Stomach (tissue), 9 donors: ENCODE measurements around the gene LRTM2. TPM values are rescaled to one million over a fixed set of nuclear protein-coding genes. Genes with fewer than 3 reads are reported as not detected.

Source experiments
- DNase-seq, 2 donors: peaks; one replicate each; pipeline versions ENCODE4 v3.0.0 to v3.0.0-alpha.2; 2013 to 2019
- H3K27ac ChIP-seq, 5 donors: fragments of 200-600 bp in 4 of 5; sonication (generic) in 4 of 5; one replicate each; pipeline ENCODE4 v1.5.1; 2013 to 2019; ENCODE audit warnings: mild to moderate bottlenecking in 1 of 5, moderate library complexity in 1 of 5
- H3K27me3 ChIP-seq, 3 donors: fragments of 200-600 bp; sonication (generic); one replicate each; pipeline ENCODE4 v1.5.1; 2017 to 2019; ENCODE audit warnings: mixed run types in 1 of 3
- H3K36me3 ChIP-seq, 4 donors: fragments of 200-600 bp; sonication (generic); 1 replicate in 3 of 4; 2 replicates in 1 of 4; pipeline ENCODE4 v1.5.1; 2016 to 2019
- H3K4me1 ChIP-seq, 4 donors: fragments of 200-600 bp; sonication (generic); one replicate each; pipeline ENCODE4 v1.5.1; 2016 to 2019
- H3K4me3 ChIP-seq, 4 donors: fragments of 200-600 bp; sonication (generic) in 3 of 4; one replicate each; pipeline ENCODE4 v1.5.1; 2016 to 2019; ENCODE audit warnings: mild to moderate bottlenecking in 1 of 4
- H3K9me3 ChIP-seq, 4 donors: fragments of 200-600 bp; sonication (generic); one replicate each; pipeline ENCODE4 v1.5.1; 2016 to 2019
- CTCF ChIP-seq, 7 experiments: fragments of 450-650 bp in 4 of 7; fragments of 200-600 bp in 3 of 7; sonication (generic) in 3 of 7; IDR thresholded peaks; one replicate each; pipeline ENCODE4 v1.5.1; 2016 to 2019; ENCODE audit warnings: antibody characterized with exemption in 7 of 7, control low read depth in 2 of 7, mild to moderate bottlenecking in 1 of 7
- EP300 ChIP-seq: sonication (generic); formaldehyde crosslinking; IDR thresholded peaks from one replicate; pipeline ENCODE4 v1.6.1; 2017; ENCODE audit warnings: antibody characterized with exemption
- POLR2A ChIP-seq, 4 donors: fragments of 450-650 bp; IDR thresholded peaks; one replicate each; pipeline ENCODE4 v1.6.1; 2016; ENCODE audit warnings: antibody characterized with exemption in 4 of 4, control low read depth in 2 of 4, mild to moderate bottlenecking in 1 of 4, moderate library complexity in 1 of 4
- POLR2AphosphoS5 ChIP-seq, 3 donors: sonication (generic); formaldehyde crosslinking; IDR thresholded peaks; one replicate each; pipeline ENCODE4 v1.6.1; 2016; ENCODE audit warnings: antibody characterized with exemption in 3 of 3
- WGBS, 5 donors: extraction: QIAGEN DNeasy Blood & Tissue Kit in 3 of 5; methylation state at CpG; one replicate each; pipeline versions ENCODE4 v1.1.5 to v1.1.7; 2013 to 2018; 5-methylcytosine and 5-hydroxymethylcytosine counted together
- intact Hi-C: fragments of 100-400 bp; cut with DNase I; formaldehyde crosslinking; loops from one replicate; pipeline ENCODE4 v1.15.1; 2023; ENCODE audit warnings: low total_unique reads
- polyA plus RNA-seq, 3 donors: library from polyadenylated mRNA; stranded (reverse); fragments of 200-250 nt; gene quantifications; one replicate each; pipeline ENCODE4 v1.2.3, GENCODE V29; 2013
- total RNA-seq, 5 donors: library from RNA; depleted of rRNA; stranded (reverse); fragments of >200 nt; gene quantifications; one replicate each; pipeline versions ENCODE4 v1.1.0 to v1.2.3, GENCODE V29; 2014 to 2016
- donor health status: healthy with polysubstance abuse.
- donor health status: Bipolar disorder and iron deficiency.
- donor health status: healthy.

Gene LRTM2
- total and polyA plus RNA-seq, 8 donors: 0.03 TPM; not detected in 7

GRCh38 chr12:1806301-1807086, 13.9 kb upstream of the LRTM2 start:
- 50 to 74% (median 54%) methylated on average over 6 to 7 of the region's 7 CpGs for WGBS, 5 donors
- no peak overlapping the region for H3K4me3 ChIP-seq
- no peaks in the 10 kb centered on the region for H3K36me3 ChIP-seq
- intact Hi-C loops: no loop called here
- peaks cover 0 to 7% (median 3%) of the 10 kb centered on the region in 4 donors for H3K4me1 ChIP-seq
- TF ChIP-seq POLR2AphosphoS5 (IDR thresholded peaks at IDR 0.05) (no peak), EP300 (no peak), POLR2A (IDR thresholded peaks at IDR 0.05) (no peak), CTCF (IDR thresholded peaks at IDR 0.05) (no peak)
- peak in 1 of 2 donors; percentile 46 for DNase-seq
- H3K27me3 ChIP-seq: no peaks in the 10 kb centered on the region
- H3K9me3 ChIP-seq: no peaks in the 10 kb centered on the region
- H3K27ac ChIP-seq: no peak overlapping the region

GRCh38 chr12:1807087-1807860, 13.1 kb upstream of the LRTM2 start:
- intact Hi-C loops: no loop called here
- Histone ChIP-seq H3K27me3 (no peaks in the 10 kb centered on the region), H3K4me3 (no peak overlapping the region), H3K27ac (no peak overlapping the region), H3K4me1 (peaks cover 0 to 15% (median 3%) of the 10 kb centered on the region in 4 donors), H3K36me3 (no peaks in the 10 kb centered on the region), H3K9me3 (no peaks in the 10 kb centered on the region)
- WGBS, 5 donors: 84 to 92% (median 91%) methylated on average over 15 of the region's 15 CpGs
- no peak for DNase-seq
- TF ChIP-seq POLR2A (IDR thresholded peaks at IDR 0.05) (no peak), POLR2AphosphoS5 (IDR thresholded peaks at IDR 0.05) (no peak), EP300 (no peak), CTCF (IDR thresholded peaks at IDR 0.05) (no peak)

- H3K4me1 ChIP-seq: peaks cover 0 to 16% (median 3%) of the 10 kb centered on the region in 4 donors
- H3K27me3 ChIP-seq: no peaks in the 10 kb centered on the region
- TF ChIP-seq POLR2A (IDR thresholded peaks at IDR 0.05) (no peak), POLR2AphosphoS5 (IDR thresholded peaks at IDR 0.05) (no peak), EP300 (no peak), CTCF (IDR thresholded peaks at IDR 0.05) (no peak)
- no peak for DNase-seq
- 84 to 91% (median 89%) methylated on average over 18 to 19 of the region's 19 CpGs for WGBS, 5 donors
- intact Hi-C loops: no loop called here
- no peak overlapping the region for H3K4me3 ChIP-seq
- H3K27ac ChIP-seq: no peak overlapping the region
- H3K36me3 ChIP-seq: no peaks in the 10 kb centered on the region
- no peaks in the 10 kb centered on the region for H3K9me3 ChIP-seq
These were observed 12.1 kb upstream of the LRTM2 start for GRCh38 chr12:1808036-1808797.
